Measurements from ENCODE around the gene RUBCNL. TPM values are rescaled to one million over a fixed set of nuclear protein-coding genes. Genes with fewer than 3 reads are reported as not detected.

The RUBCNL gene
- total and polyA plus RNA-seq, 2 of the 4 experiments (the other 2 are of a cell fraction), result 0.03 TPM; not detected in 1

DNA sequence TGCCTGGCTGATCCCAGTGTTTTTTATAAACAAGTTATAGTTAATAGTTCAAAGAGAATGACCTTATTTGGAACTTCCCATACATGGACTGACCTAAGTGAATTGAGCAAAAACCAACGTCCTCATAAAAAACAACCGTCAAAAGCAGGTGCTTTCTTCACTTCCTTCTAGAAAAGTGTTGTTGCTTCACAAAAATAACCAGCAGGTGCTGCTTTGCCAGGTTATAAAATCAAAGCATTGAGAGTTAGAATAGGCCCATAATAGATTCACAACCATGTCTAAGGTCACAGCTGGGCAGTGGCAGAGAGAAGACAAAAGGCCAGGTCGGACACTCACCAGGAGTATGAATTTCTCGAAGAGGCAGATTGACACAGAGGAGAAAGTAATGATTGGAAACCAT, 9.5 kb downstream of the RUBCNL start:
- dilution Hi-C loops (cut with HindIII; ENCODE audit: low sequenced_read_pairs, unreplicated experiment), result no loop called here

More for the DNA sequence above, 9.5 kb downstream of the RUBCNL start:
- no peak for DNase-seq
- no peak overlapping the region for H2BK20ac ChIP-seq (ENCODE audit: low read depth, low read length)
- H2BK5ac ChIP-seq (ENCODE audit: low read depth, low read length, poor library complexity, severe bottlenecking), result no peak overlapping the region
- no peak overlapping the region for H3K4me3 ChIP-seq (ENCODE audit: insufficient read depth, low read depth, low read length)
- no peak for TF ChIP-seq MAFK (IDR thresholded peaks at IDR 0.05; ENCODE audit: low read depth, low read length)
- H3K9me3 ChIP-seq (ENCODE audit: control insufficient read depth, insufficient read depth, low read length), result no peaks in the 10 kb centered on the region
- H3K18ac ChIP-seq (ENCODE audit: low read depth, low read length), result no peak overlapping the region
- no peak overlapping the region for H4K8ac ChIP-seq (ENCODE audit: low read depth in 2 of 2, low read length in 2 of 2)
- WGBS, 2 experiments (ENCODE audit: extremely low coverage in 2 of 2, insufficient read length in 1 of 2), result no CpG with 5 or more reads among the region's 4 CpGs
- no peak overlapping the region for H4K5ac ChIP-seq (ENCODE audit: low read depth, low read length)
- no peak overlapping the region for H2AK5ac ChIP-seq (ENCODE audit: low read depth, low read length)
- no peak overlapping the region for H4K91ac ChIP-seq (ENCODE audit: insufficient read depth, low read depth, low read length)
- intact Hi-C loops (cut with micrococcal nuclease) (no loop called here), in situ Hi-C loops (cut with MboI; ENCODE audit: low sequenced_read_pairs) (no loop called here)
- H3K4me1 ChIP-seq (ENCODE audit: control insufficient read depth, insufficient read depth, low read length), result no peaks in the 10 kb centered on the region
- H3K4me2 ChIP-seq (ENCODE audit: low read depth, low read length), result no peak overlapping the region
- no peak for ATAC-seq (ENCODE audit: low read depth)
- no peak overlapping the region for H3K14ac ChIP-seq (replicated peaks; ENCODE audit: low read depth, low read length)
- BruUV-seq (replicated peaks), result no TSS peak
- H3K9ac ChIP-seq (ENCODE audit: low read depth, low read length), result no peak overlapping the region
- H3K9me1 ChIP-seq (ENCODE audit: insufficient read depth, low read length), result no peaks in the 10 kb centered on the region
- H3K27ac ChIP-seq (ENCODE audit: insufficient read depth, low read length), result no peak overlapping the region
- no peak overlapping the region for H3K56ac ChIP-seq (ENCODE audit: extremely low read depth, insufficient read depth, low read length)
- no peak overlapping the region for H3K23ac ChIP-seq (ENCODE audit: low read depth, low read length)
- no peaks in the 10 kb centered on the region for H3K36me3 ChIP-seq (ENCODE audit: control insufficient read depth, insufficient read depth, low read length)
- H2BK15ac ChIP-seq (ENCODE audit: low read depth, low read length), result no peak overlapping the region
- POLR2A ChIA-PET (ENCODE audit: unreplicated experiment), result no interaction called here
- no peak overlapping the region for H2BK120ac ChIP-seq (ENCODE audit: low read depth, low read length)
- H3K79me1 ChIP-seq (ENCODE audit: low read depth in 1 of 2, low read length in 2 of 2), result no peaks in the 10 kb centered on the region
- CTCF ChIA-PET, result no interaction called here
- H2AK9ac ChIP-seq (replicated peaks; ENCODE audit: low read depth, low read length, poor library complexity), result no peak overlapping the region
- H3K4ac ChIP-seq (ENCODE audit: low read depth, low read length), result no peak overlapping the region
- H2AFZ ChIP-seq (replicated peaks; ENCODE audit: low read length, poor library complexity), result no peak overlapping the region
- H3K27me3 ChIP-seq (ENCODE audit: control insufficient read depth, insufficient read depth, low read length), result no peaks in the 10 kb centered on the region; the same call in 1 of the 2 replicates
- H4K20me1 ChIP-seq (ENCODE audit: insufficient read depth, low read length), result no peaks in the 10 kb centered on the region

Measured in IMR-90 (cell line).